ENCODE results near the gene ANKRD33B.
"Not testable (repeated sequence)": the region's sequence is repeated elsewhere in the genome, so short reads cannot be mapped to it uniquely, and the experiment has no call there.

Gene ANKRD33B

GRCh38 chr5:10635867-10636350 is 72.0 kb downstream of the ANKRD33B start:
- no peak for DNase-seq (ENCODE audit: low read depth)

GRCh38 chr5:10636363-10637142 is 72.7 kb downstream of the ANKRD33B start:
- DNase-seq (ENCODE audit: low read depth), result no peak

GRCh38 chr5:10637944-10638343 is 74.1 kb downstream of the ANKRD33B start:
- no peak for DNase-seq (ENCODE audit: low read depth)

- not testable (repeated sequence) for DNase-seq (ENCODE audit: low read depth)
Measured at GRCh38 chr5:10638723-10639122, 74.9 kb downstream of the ANKRD33B start.

GRCh38 chr5:10639846-10640368 is 76.0 kb downstream of the ANKRD33B start:
- no peak for DNase-seq (ENCODE audit: low read depth)

GRCh38 chr5:10642367-10642766 is 78.5 kb downstream of the ANKRD33B start:
- no peak for DNase-seq (ENCODE audit: low read depth)

GRCh38 chr5:10644192-10644591 is 80.3 kb downstream of the ANKRD33B start:
- no peak for DNase-seq (ENCODE audit: low read depth)

- no peak for DNase-seq (ENCODE audit: low read depth)
Measured at GRCh38 chr5:10645146-10645545, 81.3 kb downstream of the ANKRD33B start.

GRCh38 chr5:10645671-10646070 is 81.8 kb downstream of the ANKRD33B start:
- DNase-seq (ENCODE audit: low read depth), result no peak

GRCh38 chr5:10647640-10648039 is 83.8 kb downstream of the ANKRD33B start:
- DNase-seq (ENCODE audit: low read depth), result no peak

- DNase-seq (ENCODE audit: low read depth), result no peak
Measured at GRCh38 chr5:10648806-10649665, 85.2 kb downstream of the ANKRD33B start.

GRCh38 chr5:10649666-10650380 is 86.0 kb downstream of the ANKRD33B start:
- no peak for DNase-seq (ENCODE audit: low read depth)

GRCh38 chr5:10652151-10652550 is 88.3 kb downstream of the ANKRD33B start:
- DNase-seq (ENCODE audit: low read depth), result no peak

GRCh38 chr5:10652606-10653005 is 88.7 kb downstream of the ANKRD33B start:
- DNase-seq (ENCODE audit: low read depth), result no peak

GRCh38 chr5:10653043-10653442 is 89.2 kb downstream of the ANKRD33B start:
- no peak for DNase-seq (ENCODE audit: low read depth)

- no peak for DNase-seq (ENCODE audit: low read depth)
Measured at GRCh38 chr5:10653751-10654400, 90.0 kb downstream of the ANKRD33B start.

GRCh38 chr5:10654566-10654965 is 90.7 kb downstream of the ANKRD33B start:
- DNase-seq (ENCODE audit: low read depth), result no peak

- no peak for DNase-seq (ENCODE audit: low read depth)
Measured at GRCh38 chr5:10655161-10655971, 91.5 kb downstream of the ANKRD33B start.

GRCh38 chr5:10655972-10656830 is 92.3 kb downstream of the ANKRD33B start:
- no peak for DNase-seq (ENCODE audit: low read depth)

GRCh38 chr5:10658265-10658664 is 94.4 kb downstream of the ANKRD33B start:
- DNase-seq (ENCODE audit: low read depth), result no peak

Measured in T follicular helper cell (primary cell).